HG02970 (cell line): Measurements from ENCODE around the gene LILRA6.
"Not testable (repeated sequence)": the region's sequence is repeated elsewhere in the genome, so short reads cannot be mapped to it uniquely, and the experiment has no call there.

Source experiments
- ATAC-seq: cut with Tn5 transposase; IDR thresholded peaks from one replicate; pipeline ENCODE4 v1.9.1; 2021; ENCODE audit warnings: mild to moderate bottlenecking, moderate library complexity, moderate number of reproducible peaks; ENCODE audit not compliant: unreplicated experiment, low FRiP score

The LILRA6 gene

DNA sequence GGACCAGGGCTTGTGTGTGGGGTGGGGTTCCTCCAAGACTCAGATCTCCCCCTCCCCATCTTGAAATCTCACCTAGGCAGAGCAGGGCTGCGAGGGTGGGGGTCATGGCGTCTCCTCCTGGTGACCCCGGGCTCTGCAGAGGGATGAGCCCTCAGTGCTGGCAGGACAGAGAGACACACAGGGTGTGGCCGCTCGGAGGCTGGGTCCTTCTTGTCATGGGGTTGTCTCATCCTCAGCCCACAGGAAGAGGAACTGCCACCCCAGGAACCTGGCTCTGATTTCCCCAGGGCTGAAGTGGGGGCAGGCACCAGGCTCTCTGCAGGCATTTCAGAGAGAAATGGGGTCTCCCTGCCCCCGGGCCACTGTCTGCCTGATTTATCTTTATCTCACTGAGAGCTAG lies at the start of gene LILRA6:
Gene LILRA6 (minus strand): TSS at position 145 of the 400 bp plus-strand sequence.
- ATAC-seq = not testable (repeated sequence)

DNA sequence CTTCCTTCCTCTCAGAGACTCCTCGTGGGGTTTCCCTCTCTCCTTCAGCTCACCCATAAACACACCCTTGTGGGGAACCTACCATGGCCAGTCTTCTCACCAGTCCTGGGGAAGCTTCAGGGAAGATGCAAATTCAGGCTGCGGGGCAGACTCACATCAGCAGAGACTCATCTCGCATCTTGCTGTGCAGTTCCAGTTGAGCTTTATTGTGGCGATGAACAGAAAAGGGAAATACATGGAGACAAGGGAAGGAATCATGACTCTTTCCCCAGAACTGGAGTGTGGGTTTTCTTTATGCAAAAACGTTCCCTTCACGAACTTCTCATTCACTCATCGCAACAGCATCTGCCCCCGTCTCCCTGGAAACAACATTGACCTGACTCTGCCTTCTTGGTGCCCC lies 46.6 kb upstream of the LILRA6 start:
- ATAC-seq = not testable (repeated sequence)

DNA sequence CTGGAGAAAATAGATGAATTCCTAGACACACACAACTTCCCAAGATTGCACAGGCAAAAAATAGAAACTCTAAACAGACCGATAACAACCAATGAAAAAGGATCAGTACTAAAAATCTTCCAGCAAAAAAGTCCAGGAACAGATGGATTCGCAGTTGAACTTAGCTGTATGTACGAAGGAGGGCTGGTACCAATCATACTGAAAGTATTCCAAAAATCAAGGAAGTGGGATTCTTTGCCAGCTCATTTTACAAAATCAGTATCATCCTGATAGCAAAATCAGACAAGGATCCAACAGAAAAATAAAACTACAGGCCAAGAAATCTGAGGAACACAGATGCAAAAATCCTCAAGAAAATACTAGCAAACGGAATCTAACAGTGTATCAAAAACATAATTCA lies 44.9 kb upstream of the LILRA6 start:
- no peak for ATAC-seq

DNA sequence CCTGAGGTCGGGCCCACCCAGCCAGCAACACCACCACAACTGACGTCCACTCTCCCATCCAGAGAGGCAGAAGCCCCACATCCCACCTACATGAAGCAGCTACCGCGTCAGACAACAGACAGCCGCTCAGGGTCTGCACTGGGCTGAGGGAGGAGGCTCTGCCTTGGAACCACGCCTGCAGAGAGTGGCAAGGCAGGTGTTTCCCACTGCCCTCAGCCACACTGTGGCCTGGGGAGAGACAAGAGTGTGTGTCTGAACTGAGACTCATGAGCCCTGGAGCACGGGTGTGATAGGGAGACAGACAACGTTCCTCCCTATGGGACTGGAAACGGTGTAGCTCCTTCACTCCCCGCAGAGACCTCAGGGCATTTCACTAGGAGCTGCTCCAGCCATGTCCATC lies 43.7 kb upstream of the LILRA6 start:
- not testable (repeated sequence) for ATAC-seq

DNA sequence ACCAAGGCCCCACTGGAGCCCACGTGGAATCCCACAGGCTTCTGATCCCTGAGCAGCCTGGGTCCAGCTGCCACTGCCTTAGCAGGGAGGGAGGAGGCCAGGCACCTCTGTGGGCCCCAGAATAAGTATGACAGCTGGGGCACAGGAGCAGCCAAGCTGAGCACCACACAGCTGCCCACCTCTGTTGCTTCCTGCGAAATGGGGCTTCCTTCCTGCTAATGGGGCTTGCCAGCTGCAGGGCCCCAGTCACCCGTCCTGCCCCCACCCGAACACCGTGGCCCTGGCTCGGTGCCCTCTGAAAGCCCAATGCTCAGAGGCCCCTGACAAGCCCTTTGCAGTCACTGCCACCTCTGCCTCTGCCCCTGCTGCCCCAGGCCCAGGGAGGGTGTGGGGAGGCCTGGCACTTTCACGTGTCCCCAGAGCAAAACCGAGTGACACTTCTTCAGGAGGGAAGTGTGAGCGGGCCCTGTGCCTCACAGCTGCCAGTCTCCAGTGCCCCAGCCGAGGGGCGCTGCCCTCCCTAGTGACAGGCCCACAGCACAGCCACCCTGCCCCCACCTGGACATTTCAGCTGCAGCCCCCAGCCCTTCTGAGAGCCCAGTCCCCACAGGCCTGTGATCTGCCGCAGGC lies 43.0 kb upstream of the LILRA6 start:
- ATAC-seq = not testable (repeated sequence)

DNA sequence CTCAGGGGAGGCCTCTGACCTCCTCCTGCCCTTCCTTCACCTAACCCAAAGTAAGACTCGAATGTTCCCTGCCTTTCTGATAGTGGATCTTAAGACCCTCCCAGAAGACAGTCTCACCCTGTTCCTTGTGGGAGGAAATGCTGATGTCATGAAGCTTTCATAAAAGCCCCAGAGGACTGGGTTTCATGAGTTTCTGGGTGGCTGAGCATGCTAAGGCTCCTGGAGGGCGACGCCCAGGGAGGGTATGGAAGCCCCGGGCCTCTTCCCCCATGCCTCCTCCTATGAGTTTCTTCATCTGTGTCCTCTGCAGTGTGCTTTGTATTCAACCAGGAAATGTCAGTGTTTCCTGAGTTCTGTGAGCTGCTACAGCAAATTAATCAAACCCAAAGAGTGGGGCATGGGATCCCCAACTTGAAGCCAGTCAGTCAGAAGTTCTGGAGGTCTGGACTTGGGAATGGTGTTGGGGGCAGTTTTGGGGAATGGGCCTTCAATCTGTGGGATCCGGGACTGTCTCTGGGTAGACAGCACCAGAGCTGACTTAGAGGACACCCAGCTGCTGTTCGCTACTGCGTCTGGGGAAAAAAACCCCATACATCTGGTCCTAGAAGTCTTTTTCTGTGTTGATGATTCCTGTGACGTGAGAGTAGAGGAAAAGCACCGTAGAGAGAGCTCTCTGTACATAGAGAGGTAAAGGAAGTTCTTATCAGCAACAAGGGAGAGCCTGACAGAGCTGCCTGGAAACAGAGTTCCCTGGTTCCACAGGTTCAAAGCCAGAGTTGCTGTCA lies 40.3 kb upstream of the LILRA6 start:
- no peak for ATAC-seq

DNA sequence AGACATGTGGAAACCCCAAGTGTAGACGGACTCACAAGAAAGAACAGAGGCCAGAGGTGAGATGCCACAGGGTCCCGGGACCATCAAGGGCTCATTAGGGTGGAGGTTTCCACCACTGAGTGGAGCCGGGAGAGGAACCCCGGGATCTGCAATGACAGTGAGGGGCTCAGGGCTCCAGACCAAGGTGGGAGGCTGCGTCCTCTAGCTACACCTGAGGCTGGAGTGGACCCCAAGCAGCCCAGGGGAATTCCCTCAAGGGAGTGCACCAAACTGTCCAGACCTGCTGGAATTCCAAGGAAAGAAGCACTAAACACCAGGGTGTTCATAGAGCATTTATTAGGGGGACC lies 39.1 kb upstream of the LILRA6 start:
- not testable (repeated sequence) for ATAC-seq

DNA sequence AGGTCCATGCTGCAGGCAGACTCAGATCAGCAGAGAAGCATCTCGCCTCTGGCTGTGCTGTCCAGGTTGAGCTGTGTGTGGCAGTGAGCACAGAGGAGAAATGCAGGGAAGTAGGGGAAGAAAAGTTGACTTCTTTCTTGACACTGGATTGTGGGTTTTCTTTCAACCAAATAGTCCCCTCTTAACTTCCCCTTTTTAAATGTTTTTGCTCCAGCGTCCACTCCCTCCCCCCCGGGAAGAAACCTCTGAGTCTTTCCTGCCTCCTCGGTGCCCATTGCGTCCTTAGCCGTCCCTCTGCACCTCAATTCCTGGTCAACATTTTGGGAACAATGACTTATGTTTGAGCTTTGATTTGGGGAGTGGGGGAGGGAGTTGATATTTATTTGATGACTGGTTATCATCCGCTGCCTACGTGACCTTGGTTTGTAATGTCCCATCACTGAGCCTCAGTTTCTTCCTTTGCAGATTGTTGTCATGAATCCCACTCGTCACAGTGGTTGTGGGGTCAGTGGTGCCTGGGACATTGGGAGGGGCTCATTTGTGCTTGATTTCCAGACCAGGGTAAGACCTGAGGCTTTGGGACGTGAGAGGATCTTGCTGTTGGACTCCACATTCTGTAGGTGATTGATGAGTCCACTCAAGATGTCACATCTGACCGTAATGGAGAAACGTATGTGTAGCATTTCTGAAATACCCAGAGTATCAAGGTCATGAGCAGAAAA lies 38.6 kb upstream of the LILRA6 start, which contains the start of gene LILRB2:
Gene LILRB2 (minus strand): TSS at position 104 of the 722 bp plus-strand sequence. CDS start 614 bp downstream, outside the sequence.
- no peak for ATAC-seq

DNA sequence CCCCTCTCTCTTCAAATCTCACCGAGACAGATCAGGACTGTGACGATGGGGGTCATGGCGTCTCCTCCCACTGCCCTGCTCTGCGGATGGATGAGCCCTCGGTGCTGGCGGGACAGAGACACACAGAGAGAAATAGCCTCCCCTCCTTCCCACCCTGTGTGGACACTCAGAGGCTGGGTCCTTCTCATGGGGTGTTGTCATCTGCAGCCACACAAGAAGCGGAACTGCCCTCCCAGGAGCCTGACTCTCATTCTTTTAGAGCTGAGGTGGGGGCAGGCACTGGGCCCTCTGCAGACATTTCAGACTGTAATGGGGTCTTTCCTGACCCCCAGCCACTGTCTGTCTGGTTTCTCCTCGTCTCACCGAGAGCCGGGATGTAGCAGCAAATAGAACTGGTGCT lies 37.9 kb upstream of the LILRA6 start:
- ATAC-seq = not testable (repeated sequence)

DNA sequence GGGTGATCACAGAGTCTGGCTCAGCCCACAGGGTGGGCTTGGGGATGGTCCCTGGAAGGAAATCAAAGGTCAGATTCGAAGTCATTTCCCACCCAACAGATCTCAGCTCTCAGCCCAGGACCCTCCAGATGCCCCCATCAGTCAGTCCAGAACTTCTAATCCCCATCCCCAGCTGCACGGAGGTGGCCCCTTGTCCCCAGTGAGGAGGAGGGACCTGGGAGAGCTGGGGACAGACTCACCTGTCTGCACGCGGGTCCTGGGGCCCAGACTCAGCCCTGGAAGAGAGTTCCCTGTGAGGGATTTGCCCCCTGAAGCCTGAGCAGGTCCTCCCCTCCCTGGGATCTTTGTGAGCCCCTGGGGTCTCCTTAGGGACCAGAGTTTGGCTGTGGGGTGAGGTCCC lies 37.4 kb upstream of the LILRA6 start:
- ATAC-seq = not testable (repeated sequence)

DNA sequence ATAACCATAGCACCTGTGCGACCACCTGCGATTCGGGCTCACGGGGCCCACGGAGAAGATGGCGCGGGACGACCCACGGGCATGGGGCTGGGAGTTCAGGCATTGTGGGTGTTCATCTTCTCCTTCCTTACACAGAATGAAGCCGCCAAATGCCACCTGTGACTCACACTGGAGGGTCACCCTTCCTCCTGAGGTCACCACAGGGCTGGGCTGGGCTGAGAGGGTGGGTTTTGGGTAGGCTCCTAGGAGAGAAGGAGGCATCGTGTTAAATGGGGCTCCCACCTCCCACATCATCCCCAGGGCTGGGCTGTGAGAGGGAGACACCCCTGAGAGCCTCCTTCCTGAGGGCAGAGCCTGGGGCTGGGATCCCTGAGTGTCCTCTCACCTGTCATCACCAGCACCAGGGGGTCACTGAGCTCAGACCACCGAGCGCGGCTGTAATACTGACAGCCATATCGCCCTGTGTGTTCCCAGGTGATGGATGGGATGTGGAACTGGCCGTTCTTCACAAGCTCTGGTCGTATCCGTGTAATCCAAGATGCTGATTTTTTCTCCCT lies 36.9 kb upstream of the LILRA6 start:
- no peak for ATAC-seq

DNA sequence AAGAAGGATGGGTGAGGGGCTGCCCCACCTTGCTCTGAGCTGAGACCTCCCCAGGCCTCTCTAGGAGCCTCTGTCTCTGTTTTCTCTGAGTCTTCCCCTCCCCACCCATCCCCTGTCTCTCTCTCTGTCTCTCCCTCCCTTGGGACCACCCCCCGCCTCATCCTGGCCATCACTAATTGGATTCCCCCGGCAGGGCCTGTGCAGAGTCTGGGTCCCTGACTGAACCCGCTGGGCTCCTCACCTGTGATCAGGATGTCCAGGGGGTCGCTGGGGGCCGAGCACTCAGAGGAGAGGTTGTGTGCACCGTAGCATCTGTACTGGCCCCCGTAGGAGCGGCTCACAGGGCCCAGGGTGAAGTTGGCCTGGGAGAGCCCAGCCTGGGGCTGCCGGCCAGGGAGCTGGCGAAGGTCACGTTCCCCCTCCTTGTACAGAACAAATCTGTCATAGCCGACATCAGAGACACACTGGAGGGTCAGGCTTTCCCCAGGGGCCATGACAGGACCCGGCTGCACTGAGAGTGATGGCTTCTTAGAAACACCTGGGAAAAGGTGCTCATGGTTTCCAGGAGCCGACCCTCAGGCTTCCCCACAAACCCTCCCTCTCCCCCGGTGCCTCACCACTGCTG lies 36.1 kb upstream of the LILRA6 start:
- ATAC-seq = not testable (repeated sequence)

DNA sequence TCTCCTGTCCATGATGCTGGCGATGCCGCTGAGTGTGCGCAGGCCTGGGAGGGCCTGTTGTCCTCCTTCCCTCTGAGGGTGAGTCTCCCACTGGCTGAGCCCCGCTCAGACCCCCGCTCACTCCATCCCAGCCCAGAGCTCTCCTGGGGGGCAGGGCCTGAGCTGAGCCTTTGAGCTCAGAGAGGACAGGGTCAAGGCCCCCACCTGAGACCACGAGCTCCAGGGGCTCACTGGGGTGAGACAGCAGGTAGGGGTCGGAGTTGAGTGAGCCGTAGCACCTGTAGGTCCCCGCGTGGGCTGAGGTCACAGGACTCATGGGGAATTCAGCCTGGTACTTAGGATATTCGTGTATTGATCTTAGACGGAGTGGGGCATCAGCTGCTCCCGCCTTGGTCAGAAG lies 35.5 kb upstream of the LILRA6 start:
- ATAC-seq = not testable (repeated sequence)

DNA sequence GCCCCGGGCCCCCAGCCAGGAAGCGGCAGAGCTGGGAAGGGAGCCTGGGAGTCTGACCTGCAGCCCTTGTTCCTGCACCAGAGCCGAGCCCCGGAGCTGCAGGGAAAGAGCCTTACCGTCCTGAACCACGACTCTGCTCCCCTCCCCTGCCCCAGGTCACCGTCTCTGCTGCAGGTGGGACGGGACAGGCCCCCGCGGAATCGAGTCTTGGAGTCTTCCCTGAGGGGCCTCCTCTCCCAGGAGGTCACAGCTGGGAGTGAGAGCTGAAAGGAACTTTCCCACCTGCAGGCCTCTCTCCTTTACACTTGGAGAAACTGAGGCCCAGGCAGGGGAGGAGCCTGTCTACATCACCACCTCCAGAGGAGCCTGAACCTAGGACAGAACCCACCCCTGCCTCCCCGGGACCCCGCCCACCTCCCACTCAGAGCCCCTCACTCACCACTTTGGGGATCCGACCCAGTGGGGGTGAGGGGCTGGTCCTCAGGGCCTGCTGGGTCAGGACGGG lies 34.6 kb upstream of the LILRA6 start:
- ATAC-seq = not testable (repeated sequence)

DNA sequence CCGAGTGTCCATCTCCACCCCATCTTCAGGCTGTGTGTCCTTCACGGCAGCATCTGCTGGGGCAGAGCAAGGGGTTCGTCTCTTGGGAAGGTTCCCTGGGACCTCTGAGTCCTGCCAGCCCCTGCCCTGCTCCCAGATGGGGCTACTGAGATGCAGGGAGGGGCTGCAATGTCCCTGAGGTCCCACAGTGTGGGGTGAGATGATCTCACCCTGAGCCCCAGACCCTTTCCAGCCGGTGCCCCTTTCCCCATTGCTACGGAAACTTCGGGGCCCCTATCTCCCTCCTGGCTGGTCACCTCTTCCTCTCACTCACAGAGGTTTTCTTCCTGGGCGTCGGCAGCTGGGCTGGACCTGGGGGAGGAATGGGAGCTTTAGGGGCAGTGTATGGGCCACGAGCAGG lies 33.4 kb upstream of the LILRA6 start:
- no peak for ATAC-seq

DNA sequence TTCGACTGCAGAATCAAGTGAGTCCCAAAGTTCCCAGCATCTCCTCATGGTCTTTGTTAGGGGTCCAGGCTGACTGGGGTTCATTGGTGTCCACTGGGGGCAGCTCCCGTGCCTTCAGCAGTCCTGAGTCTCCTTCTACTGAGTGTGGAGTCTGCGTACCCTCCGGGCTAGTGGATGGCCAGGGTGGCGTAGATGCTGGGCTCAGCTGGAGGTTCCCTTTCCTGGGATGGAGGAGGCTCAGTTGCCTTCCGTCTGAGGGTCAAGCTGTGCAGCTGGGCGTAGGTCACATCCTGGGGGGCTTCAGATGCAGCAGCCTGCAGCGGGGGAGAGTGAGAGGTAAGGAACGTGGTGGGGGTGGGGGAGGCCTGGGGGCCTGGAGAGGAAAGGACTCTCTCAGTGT lies 31.9 kb upstream of the LILRA6 start:
- not testable (repeated sequence) for ATAC-seq

DNA sequence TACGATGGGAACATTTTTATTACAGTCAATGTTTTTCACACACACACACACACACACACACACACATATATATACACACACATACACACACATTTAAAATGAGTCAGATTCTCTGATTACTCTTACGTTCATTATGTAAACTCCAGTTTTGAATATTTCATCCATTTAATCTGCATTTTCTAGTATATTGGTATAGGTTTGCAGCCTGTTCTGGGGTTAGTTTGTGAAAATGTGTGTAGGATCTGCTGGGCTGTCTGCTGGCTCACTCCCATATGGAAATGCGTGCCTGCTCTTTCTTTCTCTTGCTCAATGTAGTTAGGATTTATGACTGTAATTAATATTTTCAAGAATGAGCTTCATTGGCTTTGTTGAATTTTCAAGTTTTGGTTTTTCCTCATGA lies 31.2 kb upstream of the LILRA6 start:
- ATAC-seq = no peak

DNA sequence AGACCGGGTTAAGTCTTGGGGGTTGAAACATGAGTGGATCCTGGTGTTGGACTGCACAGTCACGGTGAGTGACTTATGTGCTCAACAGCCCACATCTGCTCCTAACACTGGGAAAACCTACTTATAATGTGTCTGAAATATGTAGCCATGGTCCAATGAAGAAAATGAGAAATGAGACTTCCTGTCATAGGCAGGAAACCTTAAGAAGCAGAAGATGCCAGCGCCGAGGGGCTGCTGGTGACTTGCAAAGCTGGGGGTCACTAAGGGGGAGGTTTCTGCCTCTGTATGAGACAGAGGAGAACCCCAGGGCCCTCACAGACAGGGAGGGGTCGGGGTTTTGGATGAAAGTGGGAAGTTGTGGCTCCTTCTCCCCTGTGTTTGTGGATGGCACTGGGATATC lies 29.6 kb upstream of the LILRA6 start:
- not testable (repeated sequence) for ATAC-seq

DNA sequence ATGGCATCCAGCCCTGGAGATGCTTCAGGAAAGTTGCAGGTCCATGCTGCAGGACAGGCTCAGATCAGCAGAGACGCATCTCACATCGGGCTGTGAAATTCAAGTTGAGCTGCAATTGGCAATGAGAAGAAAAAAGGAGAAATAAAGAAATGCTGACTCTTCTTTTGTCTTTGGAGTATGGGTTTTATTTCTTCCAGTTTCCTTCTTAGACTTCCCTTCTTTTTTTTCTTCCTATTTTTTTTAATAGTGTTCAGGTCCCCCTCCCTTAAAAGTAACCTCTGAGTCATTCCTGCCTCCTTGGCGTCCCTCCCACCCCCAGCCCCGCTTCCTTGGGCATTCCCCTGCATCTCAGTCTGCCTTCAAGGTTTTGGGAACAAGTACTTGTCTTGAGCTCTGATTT lies 29.0 kb upstream of the LILRA6 start:
- not testable (repeated sequence) for ATAC-seq

DNA sequence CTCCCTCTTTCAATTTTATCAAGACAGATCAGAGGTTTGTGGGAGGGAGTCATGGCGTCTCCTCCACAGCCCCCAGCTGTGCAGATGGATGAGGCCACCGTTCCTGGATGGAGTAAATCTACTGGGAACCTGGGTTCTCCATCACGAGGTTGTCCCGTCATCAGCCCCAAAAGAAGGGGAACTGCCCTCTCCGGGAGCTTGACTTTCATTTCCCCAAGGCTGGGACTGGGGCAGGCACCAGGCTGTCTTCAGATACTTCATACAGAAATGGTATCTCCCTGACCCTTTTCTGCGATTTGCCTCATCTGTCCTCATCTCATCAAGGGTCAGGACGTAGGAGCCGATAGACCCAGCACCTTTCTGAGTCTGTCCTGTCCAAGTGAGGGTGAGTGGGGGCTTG lies 28.5 kb upstream of the LILRA6 start:
- ATAC-seq = no peak
